ENCODE data around the gene NCKAP1.

GRCh38 chr2:182870227-182870626 lies 168.0 kb downstream of the NCKAP1 start:
- TF ChIP-seq CHD2 (IDR thresholded peaks at IDR 0.05; ENCODE audit: low read length, partially characterized antibody) (no peak), POLR2A (IDR thresholded peaks at IDR 0.05; ENCODE audit: low read length) (no peak), ZSCAN20 (CRISPR knock-in tag; IDR thresholded peaks at IDR 0.05) (no peak), ZC3H11A (IDR thresholded peaks at IDR 0.05) (no peak), EHMT2 (IDR thresholded peaks at IDR 0.05; ENCODE audit: low read depth) (no peak), NFE2L2 (conservative IDR thresholded peaks at IDR 0.05; ENCODE audit: low read length) (no peak), BHLHE40 (IDR thresholded peaks at IDR 0.05; ENCODE audit: low read depth, low read length) (no peak), PHF8 (IDR thresholded peaks at IDR 0.05; ENCODE audit: borderline replicate concordance, low read depth) (no peak)
- TF ChIP-seq, protein P1, sequence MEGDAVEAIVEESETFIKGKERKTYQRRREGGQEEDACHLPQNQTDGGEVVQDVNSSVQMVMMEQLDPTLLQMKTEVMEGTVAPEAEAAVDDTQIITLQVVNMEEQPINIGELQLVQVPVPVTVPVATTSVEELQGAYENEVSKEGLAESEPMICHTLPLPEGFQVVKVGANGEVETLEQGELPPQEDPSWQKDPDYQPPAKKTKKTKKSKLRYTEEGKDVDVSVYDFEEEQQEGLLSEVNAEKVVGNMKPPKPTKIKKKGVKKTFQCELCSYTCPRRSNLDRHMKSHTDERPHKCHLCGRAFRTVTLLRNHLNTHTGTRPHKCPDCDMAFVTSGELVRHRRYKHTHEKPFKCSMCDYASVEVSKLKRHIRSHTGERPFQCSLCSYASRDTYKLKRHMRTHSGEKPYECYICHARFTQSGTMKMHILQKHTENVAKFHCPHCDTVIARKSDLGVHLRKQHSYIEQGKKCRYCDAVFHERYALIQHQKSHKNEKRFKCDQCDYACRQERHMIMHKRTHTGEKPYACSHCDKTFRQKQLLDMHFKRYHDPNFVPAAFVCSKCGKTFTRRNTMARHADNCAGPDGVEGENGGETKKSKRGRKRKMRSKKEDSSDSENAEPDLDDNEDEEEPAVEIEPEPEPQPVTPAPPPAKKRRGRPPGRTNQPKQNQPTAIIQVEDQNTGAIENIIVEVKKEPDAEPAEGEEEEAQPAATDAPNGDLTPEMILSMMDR (IDR thresholded peaks at IDR 0.05): no peak
- TF ChIP-seq, protein P2, sequence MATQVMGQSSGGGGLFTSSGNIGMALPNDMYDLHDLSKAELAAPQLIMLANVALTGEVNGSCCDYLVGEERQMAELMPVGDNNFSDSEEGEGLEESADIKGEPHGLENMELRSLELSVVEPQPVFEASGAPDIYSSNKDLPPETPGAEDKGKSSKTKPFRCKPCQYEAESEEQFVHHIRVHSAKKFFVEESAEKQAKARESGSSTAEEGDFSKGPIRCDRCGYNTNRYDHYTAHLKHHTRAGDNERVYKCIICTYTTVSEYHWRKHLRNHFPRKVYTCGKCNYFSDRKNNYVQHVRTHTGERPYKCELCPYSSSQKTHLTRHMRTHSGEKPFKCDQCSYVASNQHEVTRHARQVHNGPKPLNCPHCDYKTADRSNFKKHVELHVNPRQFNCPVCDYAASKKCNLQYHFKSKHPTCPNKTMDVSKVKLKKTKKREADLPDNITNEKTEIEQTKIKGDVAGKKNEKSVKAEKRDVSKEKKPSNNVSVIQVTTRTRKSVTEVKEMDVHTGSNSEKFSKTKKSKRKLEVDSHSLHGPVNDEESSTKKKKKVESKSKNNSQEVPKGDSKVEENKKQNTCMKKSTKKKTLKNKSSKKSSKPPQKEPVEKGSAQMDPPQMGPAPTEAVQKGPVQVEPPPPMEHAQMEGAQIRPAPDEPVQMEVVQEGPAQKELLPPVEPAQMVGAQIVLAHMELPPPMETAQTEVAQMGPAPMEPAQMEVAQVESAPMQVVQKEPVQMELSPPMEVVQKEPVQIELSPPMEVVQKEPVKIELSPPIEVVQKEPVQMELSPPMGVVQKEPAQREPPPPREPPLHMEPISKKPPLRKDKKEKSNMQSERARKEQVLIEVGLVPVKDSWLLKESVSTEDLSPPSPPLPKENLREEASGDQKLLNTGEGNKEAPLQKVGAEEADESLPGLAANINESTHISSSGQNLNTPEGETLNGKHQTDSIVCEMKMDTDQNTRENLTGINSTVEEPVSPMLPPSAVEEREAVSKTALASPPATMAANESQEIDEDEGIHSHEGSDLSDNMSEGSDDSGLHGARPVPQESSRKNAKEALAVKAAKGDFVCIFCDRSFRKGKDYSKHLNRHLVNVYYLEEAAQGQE (IDR thresholded peaks at IDR 0.05): no peak
- TF ChIP-seq, protein P3, sequence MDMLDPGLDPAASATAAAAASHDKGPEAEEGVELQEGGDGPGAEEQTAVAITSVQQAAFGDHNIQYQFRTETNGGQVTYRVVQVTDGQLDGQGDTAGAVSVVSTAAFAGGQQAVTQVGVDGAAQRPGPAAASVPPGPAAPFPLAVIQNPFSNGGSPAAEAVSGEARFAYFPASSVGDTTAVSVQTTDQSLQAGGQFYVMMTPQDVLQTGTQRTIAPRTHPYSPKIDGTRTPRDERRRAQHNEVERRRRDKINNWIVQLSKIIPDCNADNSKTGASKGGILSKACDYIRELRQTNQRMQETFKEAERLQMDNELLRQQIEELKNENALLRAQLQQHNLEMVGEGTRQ (IDR thresholded peaks at IDR 0.05): no peak
